GM19468 (cell line): Measurements from ENCODE around the gene GSTO2.

Experiments used
- ATAC-seq: cut with Tn5 transposase; IDR thresholded peaks from one replicate; pipeline ENCODE4 v1.9.1; 2021; ENCODE audit warnings: mild to moderate bottlenecking, moderate library complexity, moderate number of reproducible peaks; ENCODE audit not compliant: unreplicated experiment; ENCODE audit errors: extremely low read depth

The GSTO2 gene

GRCh38 chr10:104323760-104324201 is 54.8 kb downstream of the GSTO2 start:
- ATAC-seq = no peak

DNA sequence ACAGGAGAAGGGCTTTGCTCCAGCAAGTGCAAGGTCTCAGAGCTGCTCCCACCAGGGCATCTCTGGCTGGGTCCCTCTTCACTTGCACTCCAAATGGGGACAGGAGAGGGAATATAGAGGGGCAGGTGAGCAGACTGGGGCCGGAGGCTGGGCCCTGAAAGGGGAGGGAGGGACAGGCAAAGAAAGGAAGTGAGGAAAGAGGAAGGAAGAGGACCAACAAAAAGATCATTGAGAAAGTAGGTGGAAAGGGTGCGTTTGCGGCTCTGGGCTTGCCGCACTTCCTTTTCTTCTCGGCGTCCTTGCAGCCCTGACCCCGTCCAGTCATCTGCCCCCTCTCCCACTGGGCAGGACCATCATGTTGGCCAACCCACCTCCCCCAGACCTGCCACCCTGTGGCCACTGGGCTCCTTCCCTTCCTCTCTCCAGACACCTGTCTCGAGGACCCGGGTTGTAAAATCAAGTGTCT is 55.3 kb downstream of the GSTO2 start:
- no peak for ATAC-seq

GRCh38 chr10:104324931-104325330 is 55.9 kb downstream of the GSTO2 start:
- no peak for ATAC-seq

DNA sequence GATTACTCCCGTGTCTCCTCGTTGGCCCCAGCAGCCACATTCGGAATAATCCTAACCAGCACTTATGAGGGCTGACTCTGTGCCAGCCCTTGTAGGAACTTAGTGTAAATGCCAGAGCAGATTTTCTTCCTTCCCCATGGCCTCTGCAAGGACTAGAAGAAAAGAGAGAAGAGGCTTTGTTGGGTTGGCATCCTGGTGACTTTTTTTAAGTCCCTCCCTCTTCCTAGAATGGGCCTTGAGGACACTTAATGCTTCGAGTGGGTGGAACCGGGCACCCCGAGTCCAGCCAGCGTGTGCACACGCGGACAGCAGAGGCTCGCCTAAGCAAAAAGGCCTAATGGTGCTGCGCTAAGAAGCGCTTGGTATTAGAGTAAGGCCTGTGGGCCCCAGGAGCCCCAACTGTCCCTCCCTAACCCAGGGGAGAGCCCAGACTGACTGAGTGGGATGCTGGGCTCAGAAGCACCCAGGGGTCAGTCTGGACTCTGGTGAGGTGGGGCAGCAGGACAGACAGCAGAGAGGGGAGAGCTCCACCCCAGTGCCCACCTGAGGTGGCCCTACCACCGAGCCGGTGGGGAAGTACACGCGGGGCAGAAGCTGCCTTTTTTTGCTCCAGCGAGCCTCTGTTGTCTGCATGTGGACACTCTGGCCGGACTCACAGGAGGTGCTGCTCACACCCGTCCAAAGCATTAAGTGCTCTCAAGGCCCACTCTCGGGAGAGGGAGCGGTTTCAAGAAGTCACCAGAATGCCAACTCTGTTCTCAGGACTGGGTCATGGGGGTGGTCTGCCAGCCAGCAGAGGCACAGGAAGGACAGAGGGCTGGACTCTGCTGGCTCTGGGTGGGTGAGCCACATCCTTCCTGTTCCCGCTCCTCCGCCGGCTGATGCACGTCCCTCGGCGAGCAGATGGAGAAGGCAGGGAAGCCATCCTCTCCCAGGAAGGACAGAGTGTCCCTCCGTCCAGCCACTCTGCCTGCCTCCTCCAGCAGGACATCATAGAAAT is 56.8 kb downstream of the GSTO2 start:
- no peak for ATAC-seq

GRCh38 chr10:104326991-104327610 is 58.1 kb downstream of the GSTO2 start:
- ATAC-seq = no peak

DNA sequence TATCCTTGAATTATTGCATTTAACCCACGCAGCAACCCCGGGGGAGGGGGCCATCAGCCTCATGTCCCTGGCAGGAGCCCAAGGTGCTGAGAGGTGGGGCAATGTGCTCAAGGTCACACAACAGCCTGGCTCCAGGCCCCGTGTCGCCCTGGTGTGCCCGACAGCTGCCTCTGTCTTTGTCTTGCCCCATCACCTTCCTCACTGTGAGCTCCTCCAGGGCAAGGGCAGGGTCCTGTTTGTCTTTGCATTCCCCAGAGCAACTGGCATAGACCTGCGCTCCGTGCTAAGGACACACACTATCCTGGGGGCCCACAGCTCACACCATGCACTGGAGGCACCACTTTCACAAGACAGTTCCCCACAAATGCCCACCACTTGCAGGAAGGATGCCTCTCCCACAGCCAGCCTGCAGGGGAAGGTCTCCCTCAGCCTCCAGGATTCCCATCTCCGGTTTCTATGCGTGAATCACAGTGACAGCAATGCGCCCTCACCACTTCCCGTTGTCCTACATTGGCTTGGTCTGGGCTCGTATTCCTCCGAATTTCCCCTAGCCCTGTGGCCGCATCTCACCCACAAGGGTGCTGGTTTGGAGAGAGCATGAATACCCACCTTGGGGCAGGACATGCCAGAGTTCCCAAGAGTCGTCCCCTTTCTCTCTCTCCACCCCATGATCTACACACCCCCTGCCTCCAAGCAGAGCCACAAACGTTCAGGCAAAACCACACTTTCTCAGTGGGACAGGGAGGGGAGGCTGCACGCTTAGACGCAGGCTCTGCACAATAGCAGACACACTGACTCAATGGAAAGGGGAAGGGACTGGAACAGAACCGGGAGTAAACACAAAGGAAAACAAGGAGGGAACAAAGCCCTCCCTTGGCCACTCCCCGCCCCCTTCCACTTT is 59.0 kb downstream of the GSTO2 start:
- no peak for ATAC-seq

DNA sequence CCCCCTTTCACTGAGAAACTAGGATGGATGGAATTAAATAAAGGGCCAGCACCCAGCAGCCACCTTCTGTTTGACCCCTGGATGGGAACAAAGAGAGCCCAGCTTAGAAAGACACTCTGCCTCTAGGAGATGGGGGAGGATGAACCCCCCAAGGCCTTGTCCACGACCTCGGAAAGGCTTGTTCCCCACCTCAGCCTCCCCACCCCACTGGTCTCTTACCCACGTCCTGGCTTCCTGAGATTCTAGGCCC is 59.6 kb downstream of the GSTO2 start:
- ATAC-seq = no peak

DNA sequence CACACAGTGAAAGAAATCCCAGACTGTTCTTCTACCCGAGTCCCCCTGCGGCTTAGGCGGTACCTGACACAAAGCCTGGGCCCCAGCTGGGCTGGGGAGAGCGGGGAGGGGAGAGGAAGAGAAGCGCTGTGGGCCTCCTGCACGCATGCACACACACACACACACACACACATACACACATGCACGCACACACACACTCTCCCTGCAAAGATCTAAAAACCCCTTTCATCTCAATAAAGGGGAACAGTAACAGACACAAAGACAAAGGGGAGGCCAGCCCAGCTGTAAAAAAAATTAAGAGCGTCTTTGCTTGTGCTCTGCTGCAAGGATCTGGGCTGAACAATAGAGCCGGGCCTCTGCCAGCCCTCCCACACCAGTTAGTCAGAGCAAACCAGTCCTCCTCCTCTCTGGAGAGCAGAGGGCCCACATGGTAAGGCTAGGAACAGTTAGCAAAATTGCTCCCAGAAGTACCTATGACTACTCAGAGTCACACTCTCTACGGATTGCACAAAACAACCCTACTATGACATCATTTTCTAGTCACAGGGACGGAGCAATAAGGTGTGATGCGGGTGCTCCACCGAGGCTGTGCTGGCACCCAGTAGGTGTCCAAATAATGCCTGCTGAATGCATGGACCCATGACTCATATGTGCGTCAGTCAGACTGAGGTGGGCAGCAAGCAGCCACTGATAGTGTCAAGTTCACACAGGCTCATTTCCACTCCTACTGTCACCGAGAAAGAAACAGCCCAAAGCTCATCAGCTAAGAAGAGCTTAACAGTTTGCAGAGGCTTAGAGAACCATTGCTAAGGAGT is 60.1 kb downstream of the GSTO2 start:
- no peak for ATAC-seq

- ATAC-seq = no peak
These were observed 60.8 kb downstream of the GSTO2 start for GRCh38 chr10:104329735-104330134.

DNA sequence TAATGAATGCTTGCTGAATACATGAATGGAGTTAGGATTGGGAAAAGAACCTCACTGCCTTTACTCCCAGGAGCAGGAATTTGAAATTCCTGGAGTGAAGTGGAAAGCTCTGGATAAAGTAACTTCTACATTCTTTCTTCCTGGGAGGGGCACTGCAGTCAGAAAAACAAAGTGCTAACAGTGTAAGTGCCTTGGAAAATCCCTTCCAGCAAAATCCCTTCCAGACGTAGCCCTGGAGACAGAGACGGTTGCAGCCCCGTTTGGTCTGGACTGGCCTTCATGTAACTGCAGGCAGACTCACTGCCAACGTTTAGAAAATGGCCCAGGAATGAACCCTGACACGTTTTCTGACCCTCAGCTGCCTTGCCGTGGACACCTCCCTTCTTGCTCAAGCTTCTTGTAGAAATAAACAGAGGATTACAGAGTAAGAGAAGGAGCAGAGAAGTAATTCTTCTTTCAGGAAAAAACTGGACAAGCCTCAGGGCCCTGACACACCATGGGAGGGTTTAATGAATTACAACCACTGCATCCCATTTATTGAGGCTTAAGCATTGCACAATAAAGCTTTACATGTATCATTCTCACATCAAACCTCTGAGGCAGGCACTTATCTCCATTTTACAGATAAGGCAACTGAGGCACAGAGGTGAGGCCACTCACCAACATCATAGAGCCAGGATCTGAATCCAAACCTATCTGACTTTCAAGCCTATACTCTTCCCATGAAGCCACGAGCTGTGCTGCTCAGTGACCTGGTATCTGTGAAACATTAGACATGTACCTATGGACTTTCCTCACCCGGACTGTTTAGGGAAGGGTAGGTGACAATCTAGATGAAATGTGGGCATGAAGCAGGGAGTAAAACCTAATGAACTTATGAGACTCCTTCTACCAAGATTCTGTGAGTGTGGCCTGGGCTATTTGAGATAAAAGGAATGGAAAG is 61.5 kb downstream of the GSTO2 start:
- no peak for ATAC-seq

GRCh38 chr10:104331208-104331838 is 62.3 kb downstream of the GSTO2 start:
- ATAC-seq = no peak

DNA sequence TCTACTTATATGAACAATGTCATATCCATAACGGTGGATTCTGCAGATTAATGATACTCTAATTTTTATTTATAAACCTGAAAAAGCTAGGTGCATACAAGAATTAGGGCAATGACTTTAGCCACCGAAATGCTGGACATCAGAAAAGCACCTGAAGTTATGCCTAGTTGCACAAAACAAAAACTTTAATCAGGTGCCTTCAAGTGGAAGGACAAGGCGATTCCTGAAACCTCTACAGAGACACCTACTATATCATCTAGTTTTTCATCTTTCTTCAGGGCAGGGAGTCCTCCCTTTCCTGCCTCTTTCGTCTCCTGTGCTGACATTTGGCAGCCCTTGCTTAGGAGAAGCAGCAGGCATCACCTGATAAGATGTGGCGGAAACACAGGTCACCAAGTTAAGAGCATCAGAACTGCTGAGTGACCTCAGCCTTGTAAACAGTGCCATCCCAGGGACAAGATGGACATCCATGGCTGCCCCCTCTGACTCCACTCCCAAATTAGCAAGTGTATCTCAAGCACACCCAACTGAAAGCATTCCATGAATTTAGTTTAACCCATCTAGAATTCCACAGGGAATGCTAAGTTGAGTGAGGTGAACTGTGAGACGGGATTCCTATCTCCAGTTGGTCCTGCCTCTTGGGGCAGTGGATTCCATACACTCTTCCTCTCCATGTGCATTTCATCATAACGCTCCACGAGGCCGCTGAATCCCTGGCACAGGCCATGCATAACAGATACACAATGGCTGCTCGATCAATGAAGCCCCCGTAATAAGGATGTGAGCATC is 63.5 kb downstream of the GSTO2 start:
- ATAC-seq = no peak

GRCh38 chr10:104333032-104333727 is 64.2 kb downstream of the GSTO2 start:
- no peak for ATAC-seq

DNA sequence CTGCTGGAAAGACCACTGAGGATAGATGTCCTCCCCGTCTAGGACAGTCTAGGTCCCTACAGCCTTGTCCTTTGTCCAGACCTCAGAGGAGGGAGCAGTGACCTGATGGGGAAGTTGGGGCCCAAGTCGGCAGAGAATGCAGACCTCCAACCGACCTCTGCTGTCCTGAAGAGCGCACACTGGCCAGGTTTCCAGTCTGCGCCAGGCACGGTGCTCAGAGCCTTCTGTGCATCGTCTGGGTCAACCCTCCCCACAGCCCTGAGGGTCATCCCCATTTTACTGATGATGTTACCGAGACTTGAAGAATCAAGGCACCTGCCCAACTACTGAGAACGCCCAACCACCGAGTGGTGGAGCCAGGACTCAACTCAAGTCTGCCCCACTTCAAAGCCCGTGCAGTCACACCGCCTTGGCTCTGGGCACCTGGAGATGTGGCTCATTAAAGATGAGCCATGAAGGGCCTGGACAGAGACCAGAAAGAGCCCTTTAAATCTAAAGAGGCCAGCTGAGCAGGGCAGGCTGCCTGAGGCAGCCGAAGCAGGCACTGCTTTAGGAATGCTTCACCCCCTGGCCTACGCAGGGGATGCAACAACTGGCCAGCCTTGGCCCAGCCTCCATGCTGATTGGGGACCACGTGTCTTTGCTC is 64.9 kb downstream of the GSTO2 start:
- ATAC-seq = no peak

- no peak for ATAC-seq
These were observed 65.6 kb downstream of the GSTO2 start for GRCh38 chr10:104334561-104334960.

DNA sequence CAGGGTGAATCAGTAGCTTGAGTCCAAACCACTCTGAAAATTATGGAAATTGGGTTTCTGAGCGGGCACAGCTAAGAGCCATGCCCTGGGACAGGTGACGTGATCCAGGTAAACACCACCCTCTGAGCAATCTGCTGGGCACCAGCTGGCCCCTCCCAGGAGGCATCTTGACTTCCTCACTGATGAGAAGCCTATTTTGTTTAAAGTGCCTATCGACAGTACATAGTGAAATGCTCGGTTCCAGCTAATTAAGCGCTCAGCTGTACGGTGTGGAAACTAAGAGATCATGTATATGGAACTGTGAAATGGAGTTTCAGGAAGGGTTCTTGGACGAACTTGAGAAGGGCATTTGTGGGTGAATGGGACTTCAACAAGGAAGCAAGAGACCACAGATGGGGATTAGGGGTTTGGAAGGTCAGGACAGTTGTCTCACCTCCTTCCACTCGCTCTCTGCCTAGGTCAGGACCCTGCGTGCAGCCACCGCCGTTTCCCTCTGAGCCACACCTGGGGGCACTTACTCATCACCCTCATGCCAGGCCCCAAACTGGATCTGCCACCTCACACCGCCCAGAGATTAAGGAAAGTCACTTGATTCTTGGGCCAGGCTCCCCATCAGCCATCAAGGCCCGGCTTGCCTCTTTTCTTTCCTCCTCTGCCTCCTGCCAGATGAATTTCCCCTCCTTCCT is 66.1 kb downstream of the GSTO2 start:
- ATAC-seq = no peak
